ENCODE results near the gene LOXL4. TPM values are rescaled to one million over a fixed set of nuclear protein-coding genes. Genes with fewer than 3 reads are reported as not detected.

Gene LOXL4
- 2.1 and 3.7 TPM in 2 replicates for total RNA-seq (2022)
- percentile 32 among the genes with signal in this experiment for Bru-seq, nascent RNA
- percentile 29 among the genes with signal in this experiment for BruChase-seq, experiment 1, labeled RNA remaining after a 2-hour chase
- BruChase-seq, experiment 2, labeled RNA remaining after a 6-hour chase: percentile 33 among the genes with signal in this experiment
- long read RNA-seq, partial matches to known transcripts: 2 of 3 reads
- long read RNA-seq, other reads (novel, unspliced or antisense): 0 of 3 reads

DNA sequence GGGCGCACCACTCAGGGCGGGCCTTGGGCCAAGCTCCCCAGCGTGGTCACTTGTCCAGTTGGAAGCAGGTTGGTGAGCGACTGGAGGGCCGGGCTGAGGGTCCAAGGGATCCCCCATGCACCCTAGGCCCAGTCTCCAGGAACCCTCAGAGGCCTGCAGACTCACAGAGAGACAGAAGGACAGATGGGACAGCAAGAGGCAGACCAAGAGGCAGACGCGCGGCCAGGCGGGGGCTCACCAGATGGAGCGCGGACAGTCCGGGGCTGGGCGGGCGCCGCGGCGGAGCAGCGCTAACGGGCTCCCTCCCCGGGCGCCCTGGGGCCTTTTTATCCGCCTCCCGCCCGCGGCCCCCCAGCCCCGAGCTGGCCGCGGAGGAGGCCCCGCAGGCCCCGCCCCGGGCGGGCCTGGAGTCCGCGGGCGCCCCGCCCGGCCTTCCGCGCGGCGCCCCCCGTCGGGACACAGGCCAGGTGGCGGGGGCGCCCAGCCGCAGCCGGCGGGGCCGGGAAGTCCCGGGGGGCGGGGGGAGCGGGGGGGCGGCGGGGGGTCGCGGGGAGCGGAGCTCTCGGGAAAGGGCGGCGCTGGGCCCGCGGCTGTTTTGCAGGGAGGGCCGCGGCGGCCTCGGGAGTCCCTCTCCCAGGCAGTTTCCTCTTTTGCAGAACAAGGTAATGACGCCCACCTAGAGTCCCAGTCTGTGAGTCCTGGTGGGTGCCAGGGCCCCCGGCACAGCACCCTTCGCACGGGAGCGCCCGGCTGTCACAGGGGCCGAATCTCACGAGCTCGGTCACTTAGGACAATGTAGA, at the start of gene LOXL4:
Gene LOXL4, minus strand, starts transcription at position 301 of the 800 bp plus-strand sequence. CDS start 5,175 bp downstream, outside the sequence.
- intact Hi-C loops (cut with micrococcal nuclease; ENCODE audit: unreplicated experiment): loop anchor here (10.0 kb wide), 1 partner anchor 147 kb away; the partner anchor contains the start of gene PYROXD2
- ChIA-PET CTCF (interaction anchor here (1.3 to 3.0 kb wide), 2 partner anchors 23 to 41 kb away, joined by 3 to 10 read pairs; no protein-coding TSS in a partner anchor), POLR2A (no interaction called here)
- TF ChIP-seq CTCF (IDR thresholded peaks at IDR 0.05; ENCODE audit: insufficient read depth in 1 of 2, low read depth in 1 of 2, low read length in 1 of 2, severe bottlenecking in 1 of 2, unreplicated experiment in 1 of 2): no peak
- peak within 1 kb of the TSS; percentile 51 for H3K4me3 ChIP-seq (ENCODE audit: low read depth, low read length)
- Mint-ChIP-seq H3K36me3 (ENCODE audit: insufficient read depth, unreplicated experiment) (peaks cover 4% of the 10 kb centered on the region), H3K9me3 (ENCODE audit: unreplicated experiment) (no peaks in the 10 kb centered on the region), H3K4me3 (ENCODE audit: unreplicated experiment) (peak within 1 kb of the TSS; percentile 75), H3K27ac (ENCODE audit: unreplicated experiment) (peak within 1 kb of the TSS; percentile 77), H3K27me3 (ENCODE audit: insufficient read depth, unreplicated experiment) (no peaks in the 10 kb centered on the region), H3K4me1 (ENCODE audit: low read depth, unreplicated experiment) (peaks cover 31% of the 10 kb centered on the region)
- no peaks in the 10 kb centered on the region for H3K36me3 ChIP-seq (ENCODE audit: control insufficient read depth, insufficient read depth, low read length)
- H3K27me3 ChIP-seq (replicated peaks; ENCODE audit: control insufficient read depth, insufficient read depth, low read length): no peaks in the 10 kb centered on the region
- peak in 1 of 2 experiments; percentile 35 for DNase-seq
- H3K4me1 ChIP-seq: peaks cover 28% of the 10 kb centered on the region
- BruUV-seq (replicated peaks): no TSS peak
- H3K9me3 ChIP-seq: no peaks in the 10 kb centered on the region

DNA sequence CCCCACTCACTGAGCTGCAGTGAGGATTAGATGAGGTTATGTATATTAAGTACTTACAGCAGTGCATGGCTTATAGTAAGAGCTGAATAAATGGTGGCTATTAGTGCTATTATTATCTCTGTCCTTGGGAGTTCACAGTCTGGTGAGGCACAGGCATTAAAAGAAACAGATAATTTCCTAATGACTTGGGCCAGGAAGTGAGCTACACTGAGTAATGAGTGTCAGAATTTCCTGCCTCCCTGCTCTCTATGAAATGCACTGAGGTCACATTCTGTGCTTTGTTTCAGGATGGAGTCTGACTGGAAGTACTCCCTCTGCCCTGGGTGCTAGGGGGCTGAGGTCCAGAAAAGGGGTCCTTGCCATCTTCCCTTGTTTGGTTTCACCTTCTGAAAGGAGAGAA, 48.7 kb upstream of the LOXL4 start:
- CTCF ChIA-PET: no interaction called here
- H3K4me1 ChIP-seq: no peaks in the 10 kb centered on the region
- H3K36me3 Mint-ChIP-seq (ENCODE audit: insufficient read depth, unreplicated experiment): no peaks in the 10 kb centered on the region

More for the DNA sequence above, 48.7 kb upstream of the LOXL4 start:
- DNase-seq: no peak
- TF ChIP-seq CTCF (IDR thresholded peaks at IDR 0.05; ENCODE audit: insufficient read depth in 1 of 2, low read depth in 1 of 2, low read length in 1 of 2, severe bottlenecking in 1 of 2, unreplicated experiment in 1 of 2): no peak
- H3K36me3 ChIP-seq (ENCODE audit: control insufficient read depth, insufficient read depth, low read length): no peaks in the 10 kb centered on the region
- Mint-ChIP-seq H3K4me1 (ENCODE audit: low read depth, unreplicated experiment) (no peaks in the 10 kb centered on the region), H3K9me3 (ENCODE audit: unreplicated experiment) (no peaks in the 10 kb centered on the region), H3K4me3 (ENCODE audit: unreplicated experiment) (no peak overlapping the region), H3K27ac (ENCODE audit: unreplicated experiment) (no peak overlapping the region), H3K27me3 (ENCODE audit: insufficient read depth, unreplicated experiment) (peaks cover 5% of the 10 kb centered on the region)
- BruUV-seq (replicated peaks): no TSS peak
- intact Hi-C loops (cut with micrococcal nuclease; ENCODE audit: unreplicated experiment): no loop called here
- no peaks in the 10 kb centered on the region for H3K27me3 ChIP-seq (replicated peaks; ENCODE audit: control insufficient read depth, insufficient read depth, low read length)
- H3K4me3 ChIP-seq (ENCODE audit: low read depth, low read length): no peak overlapping the region
- no peaks in the 10 kb centered on the region for H3K9me3 ChIP-seq
- POLR2A ChIA-PET: no interaction called here
